HUDEP-2 (cell line): ENCODE results near the gene SPDYE1.
"Not testable (repeated sequence)": the region's sequence is repeated elsewhere in the genome, so short reads cannot be mapped to it uniquely, and the experiment has no call there.

Experiments used
- DNase-seq, 76 experiments: peaks; one replicate each; lab custom pipeline; 2025; ENCODE audit not compliant: unreplicated experiment in 76 of 76; lab: John Stamatoyannopoulos, UW

SPDYE1 gene

GRCh38 chr7:43997532-43997931 is at the start of gene SPDYE1:
SPDYE1 (plus strand) TSS chr7:43997897; CDS start chr7:43999950, 2,053 bp downstream.
- DNase-seq = not testable (repeated sequence)

- DNase-seq = no peak
Observed at GRCh38 chr7:43952028-43952427, 45.7 kb upstream of the SPDYE1 start.

GRCh38 chr7:43953071-43953470 is 44.6 kb upstream of the SPDYE1 start:
- DNase-seq = no peak

- peak in 38 of 76 experiments; percentile 2 to 49 (median 27) for DNase-seq
Observed at GRCh38 chr7:43954524-43955228, 43.0 kb upstream of the SPDYE1 start.

GRCh38 chr7:43956027-43956426 is 41.7 kb upstream of the SPDYE1 start:
- no peak for DNase-seq

- no peak for DNase-seq
Observed at GRCh38 chr7:43960933-43961332, 36.8 kb upstream of the SPDYE1 start.

GRCh38 chr7:43966392-43966791 is 31.3 kb upstream of the SPDYE1 start:
- not testable (repeated sequence) for DNase-seq

GRCh38 chr7:43968172-43969040 is 29.3 kb upstream of the SPDYE1 start:
- DNase-seq = not testable (repeated sequence)

GRCh38 chr7:43969586-43969985 is 28.1 kb upstream of the SPDYE1 start:
- not testable (repeated sequence) for DNase-seq

GRCh38 chr7:43970698-43971097 is 27.0 kb upstream of the SPDYE1 start:
- not testable (repeated sequence) for DNase-seq

- DNase-seq = not testable (repeated sequence)
Observed at GRCh38 chr7:43974033-43974573, 23.6 kb upstream of the SPDYE1 start.

- DNase-seq = not testable (repeated sequence)
Observed at GRCh38 chr7:43974725-43975482, 22.8 kb upstream of the SPDYE1 start.

- DNase-seq = no peak
Observed at GRCh38 chr7:43977525-43977924, 20.2 kb upstream of the SPDYE1 start.

- DNase-seq = not testable (repeated sequence)
Observed at GRCh38 chr7:43978102-43978501, 19.6 kb upstream of the SPDYE1 start.

- not testable (repeated sequence) for DNase-seq
Observed at GRCh38 chr7:43982848-43983247, 14.8 kb upstream of the SPDYE1 start.

GRCh38 chr7:43983736-43984135 is 14.0 kb upstream of the SPDYE1 start:
- DNase-seq = not testable (repeated sequence)

GRCh38 chr7:43985904-43986864 is 11.5 kb upstream of the SPDYE1 start:
- DNase-seq = peak in 69 of 76 experiments; percentile 2 to 81 (median 65)

- not testable (repeated sequence) for DNase-seq
Observed at GRCh38 chr7:43987476-43987875, 10.2 kb upstream of the SPDYE1 start.

GRCh38 chr7:43990011-43990585 is 7.6 kb upstream of the SPDYE1 start:
- not testable (repeated sequence) for DNase-seq
